WTC11 (cell line): ENCODE data around the gene LYG1. TPM values are rescaled to one million over a fixed set of nuclear protein-coding genes. Genes with fewer than 3 reads are reported as not detected.
A peak's percentile ranks its signal among the peaks of the same experiment; 100 is the strongest.

Source experiments
- AFF4 ChIP-seq: sonication (generic); formaldehyde crosslinking; IDR thresholded peaks from 2 replicates; pipeline ENCODE4 v1.8.1; 2023; ENCODE audit warnings: mild to moderate bottlenecking, missing genetic modification reagents, borderline replicate concordance
- ATF2 ChIP-seq: sonication (generic); formaldehyde crosslinking; IDR thresholded peaks from 2 replicates; pipeline ENCODE4 v1.8.1; 2022; ENCODE audit warnings: low read depth, missing genetic modification reagents, borderline replicate concordance
- CREM ChIP-seq: sonication (generic); formaldehyde crosslinking; IDR thresholded peaks from 2 replicates; pipeline ENCODE4 v1.8.1; 2022; ENCODE audit warnings: mild to moderate bottlenecking, missing genetic modification reagents, moderate library complexity
- E2F1 ChIP-seq: sonication (generic); formaldehyde crosslinking; IDR thresholded peaks from 2 replicates; pipeline ENCODE4 v1.8.0; 2022; ENCODE audit warnings: mild to moderate bottlenecking, missing genetic modification reagents
- HMGXB4 ChIP-seq: sonication (generic); formaldehyde crosslinking; IDR thresholded peaks from 2 replicates; pipeline ENCODE4 v1.8.1; 2023; ENCODE audit warnings: mild to moderate bottlenecking, moderate library complexity, missing genetic modification reagents
- IRF1 ChIP-seq: sonication (generic); formaldehyde crosslinking; IDR thresholded peaks from 2 replicates; pipeline ENCODE4 v1.8.0; 2023; ENCODE audit warnings: missing genetic modification reagents
- JAZF1 ChIP-seq: fragments of 250-450 bp; sonication (Bioruptor Pico); IDR thresholded peaks from 2 replicates; pipeline ENCODE4 v1.9.0; 2021; ENCODE audit warnings: moderate library complexity, mild to moderate bottlenecking, inconsistent platforms
- NR2C2 ChIP-seq: sonication (generic); formaldehyde crosslinking; IDR thresholded peaks from 2 replicates; pipeline ENCODE4 v1.8.0; 2022; ENCODE audit warnings: mild to moderate bottlenecking, missing genetic modification reagents
- NR3C1 ChIP-seq: sonication (generic); formaldehyde crosslinking; conservative IDR thresholded peaks from 2 replicates; pipeline ENCODE4 v1.8.1; 2023; ENCODE audit warnings: low read depth, mild to moderate bottlenecking, missing genetic modification reagents
- PRRX2 ChIP-seq: fragments of 250-450 bp; sonication (Bioruptor Pico); IDR thresholded peaks from 2 replicates; pipeline ENCODE4 v1.8.0; 2021; ENCODE audit warnings: mild to moderate bottlenecking
- SMAD4 ChIP-seq: sonication (generic); formaldehyde crosslinking; IDR thresholded peaks from 2 replicates; pipeline ENCODE4 v1.8.0; 2022; ENCODE audit warnings: mild to moderate bottlenecking, missing genetic modification reagents
- ZNF219 ChIP-seq: sonication (generic); formaldehyde crosslinking; IDR thresholded peaks from 2 replicates; pipeline ENCODE4 v1.8.0; 2023; ENCODE audit warnings: missing genetic modification reagents, mild to moderate bottlenecking, borderline replicate concordance
- ZNF425 ChIP-seq: fragments of 250-450 bp; sonication (Bioruptor Pico); conservative IDR thresholded peaks from 2 replicates; pipeline ENCODE4 v1.9.0; 2021; ENCODE audit warnings: mild to moderate bottlenecking
- ZNF671 ChIP-seq: fragments of 250-450 bp; sonication (Bioruptor Pico); IDR thresholded peaks from 2 replicates; pipeline ENCODE4 v1.8.0; 2021; ENCODE audit warnings: mild to moderate bottlenecking
- total RNA-seq: library from RNA; stranded (reverse); gene quantifications from 3 replicates; pipeline ENCODE4 v1.2.3, GENCODE V29; 2021
- TF ChIP-seq, protein P1 (sequence below): fragments of 200-600 bp; IDR thresholded peaks from 2 replicates; pipeline ENCODE4 v1.8.0; 2022; ENCODE audit warnings: antibody characterized with exemption
- TF ChIP-seq, protein P2 (sequence below): sonication (generic); formaldehyde crosslinking; IDR thresholded peaks from 2 replicates; pipeline ENCODE4 v1.8.1; 2022; ENCODE audit warnings: missing genetic modification reagents, borderline replicate concordance
- TF ChIP-seq, protein P3 (sequence below): sonication (generic); formaldehyde crosslinking; IDR thresholded peaks from 2 replicates; pipeline ENCODE4 v1.8.1; 2022; ENCODE audit warnings: mild to moderate bottlenecking, missing genetic modification reagents, moderate library complexity, borderline replicate concordance
- TF ChIP-seq, protein P4 (sequence below): sonication (generic); formaldehyde crosslinking; conservative IDR thresholded peaks from 2 replicates; pipeline ENCODE4 v1.8.1; 2022; ENCODE audit warnings: mild to moderate bottlenecking, missing genetic modification reagents
- TF ChIP-seq, protein P5 (sequence below): fragments of 250-450 bp; sonication (Bioruptor Pico); IDR thresholded peaks from 2 replicates; pipeline ENCODE4 v1.9.0; 2021; ENCODE audit warnings: moderate library complexity, mild to moderate bottlenecking, inconsistent platforms, borderline replicate concordance

LYG1 gene
- total RNA-seq, 1 experiment from 2014 or later, result 0.35 TPM

DNA sequence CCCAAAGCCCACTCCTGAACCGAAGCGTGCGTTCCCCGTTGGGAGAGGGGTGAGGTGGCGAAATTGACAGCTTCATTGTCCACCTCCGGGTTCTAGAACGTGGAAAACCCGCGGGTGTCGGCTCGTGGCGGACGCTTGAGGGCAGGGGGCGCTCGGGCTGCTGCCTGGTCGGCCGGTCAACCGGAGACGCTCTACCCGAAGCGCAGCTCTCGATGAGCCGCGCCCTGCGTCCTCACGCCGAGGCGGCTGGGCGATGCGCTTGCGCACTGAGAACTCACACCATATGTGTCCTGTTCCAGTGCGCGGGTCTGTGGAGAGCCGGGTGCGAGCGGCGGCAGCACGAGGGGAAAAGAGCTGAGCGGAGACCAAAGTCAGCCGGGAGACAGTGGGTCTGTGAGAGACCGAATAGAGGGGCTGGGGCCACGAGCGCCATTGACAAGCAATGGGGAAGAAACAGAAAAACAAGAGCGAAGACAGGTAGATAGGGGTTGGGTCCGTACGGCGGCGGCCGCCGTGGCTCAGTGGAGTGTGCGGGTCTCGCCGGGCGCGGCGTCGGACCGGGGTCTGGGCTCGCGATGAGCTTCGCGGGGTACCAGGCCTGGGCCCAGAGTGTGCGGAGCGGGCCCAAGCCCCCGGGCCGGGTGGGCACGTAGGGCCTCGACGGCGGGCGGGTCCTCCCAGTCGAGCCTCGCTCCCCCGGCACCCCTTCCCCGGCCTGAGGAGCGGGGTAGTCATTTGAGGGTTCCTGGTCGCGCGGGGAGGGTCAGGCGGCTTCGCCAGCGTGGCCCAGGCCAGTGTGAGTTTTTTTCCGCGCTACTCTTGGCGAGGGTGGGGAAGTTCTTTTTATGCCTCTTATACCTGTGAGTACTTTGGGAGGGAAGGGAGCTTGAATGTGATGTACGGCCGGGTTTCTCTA is 36.4 kb upstream of the LYG1 start, which contains the start of gene EIF5B (continued):
- TF ChIP-seq ZNF425 (CRISPR knock-in tag) (no peak), CREM (CRISPR knock-in tag) (0 out of 2 replicates have a peak, but pooled peaks have one; percentile 39), ATF2 (CRISPR knock-in tag) (no peak), ZNF671 (CRISPR knock-in tag) (no peak), JAZF1 (no peak), HMGXB4 (peak; percentile 95), E2F1 (CRISPR knock-in tag) (no peak), NR3C1 (no peak), SMAD4 (CRISPR knock-in tag) (no peak), ZNF219 (CRISPR knock-in tag) (no peak), PRRX2 (CRISPR knock-in tag) (no peak), NR2C2 (CRISPR knock-in tag) (no peak), AFF4 (no peak), IRF1 (CRISPR knock-in tag) (peak; percentile 85)
- TF ChIP-seq, protein P1, sequence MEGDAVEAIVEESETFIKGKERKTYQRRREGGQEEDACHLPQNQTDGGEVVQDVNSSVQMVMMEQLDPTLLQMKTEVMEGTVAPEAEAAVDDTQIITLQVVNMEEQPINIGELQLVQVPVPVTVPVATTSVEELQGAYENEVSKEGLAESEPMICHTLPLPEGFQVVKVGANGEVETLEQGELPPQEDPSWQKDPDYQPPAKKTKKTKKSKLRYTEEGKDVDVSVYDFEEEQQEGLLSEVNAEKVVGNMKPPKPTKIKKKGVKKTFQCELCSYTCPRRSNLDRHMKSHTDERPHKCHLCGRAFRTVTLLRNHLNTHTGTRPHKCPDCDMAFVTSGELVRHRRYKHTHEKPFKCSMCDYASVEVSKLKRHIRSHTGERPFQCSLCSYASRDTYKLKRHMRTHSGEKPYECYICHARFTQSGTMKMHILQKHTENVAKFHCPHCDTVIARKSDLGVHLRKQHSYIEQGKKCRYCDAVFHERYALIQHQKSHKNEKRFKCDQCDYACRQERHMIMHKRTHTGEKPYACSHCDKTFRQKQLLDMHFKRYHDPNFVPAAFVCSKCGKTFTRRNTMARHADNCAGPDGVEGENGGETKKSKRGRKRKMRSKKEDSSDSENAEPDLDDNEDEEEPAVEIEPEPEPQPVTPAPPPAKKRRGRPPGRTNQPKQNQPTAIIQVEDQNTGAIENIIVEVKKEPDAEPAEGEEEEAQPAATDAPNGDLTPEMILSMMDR, result no peak
- TF ChIP-seq, protein P2, sequence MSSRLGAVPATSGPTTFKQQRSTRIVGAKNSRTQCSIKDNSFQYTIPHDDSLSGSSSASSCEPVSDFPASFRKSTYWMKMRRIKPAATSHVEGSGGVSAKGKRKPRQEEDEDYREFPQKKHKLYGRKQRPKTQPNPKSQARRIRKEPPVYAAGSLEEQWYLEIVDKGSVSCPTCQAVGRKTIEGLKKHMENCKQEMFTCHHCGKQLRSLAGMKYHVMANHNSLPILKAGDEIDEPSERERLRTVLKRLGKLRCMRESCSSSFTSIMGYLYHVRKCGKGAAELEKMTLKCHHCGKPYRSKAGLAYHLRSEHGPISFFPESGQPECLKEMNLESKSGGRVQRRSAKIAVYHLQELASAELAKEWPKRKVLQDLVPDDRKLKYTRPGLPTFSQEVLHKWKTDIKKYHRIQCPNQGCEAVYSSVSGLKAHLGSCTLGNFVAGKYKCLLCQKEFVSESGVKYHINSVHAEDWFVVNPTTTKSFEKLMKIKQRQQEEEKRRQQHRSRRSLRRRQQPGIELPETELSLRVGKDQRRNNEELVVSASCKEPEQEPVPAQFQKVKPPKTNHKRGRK (CRISPR knock-in tag), result no peak
- TF ChIP-seq, protein P3, sequence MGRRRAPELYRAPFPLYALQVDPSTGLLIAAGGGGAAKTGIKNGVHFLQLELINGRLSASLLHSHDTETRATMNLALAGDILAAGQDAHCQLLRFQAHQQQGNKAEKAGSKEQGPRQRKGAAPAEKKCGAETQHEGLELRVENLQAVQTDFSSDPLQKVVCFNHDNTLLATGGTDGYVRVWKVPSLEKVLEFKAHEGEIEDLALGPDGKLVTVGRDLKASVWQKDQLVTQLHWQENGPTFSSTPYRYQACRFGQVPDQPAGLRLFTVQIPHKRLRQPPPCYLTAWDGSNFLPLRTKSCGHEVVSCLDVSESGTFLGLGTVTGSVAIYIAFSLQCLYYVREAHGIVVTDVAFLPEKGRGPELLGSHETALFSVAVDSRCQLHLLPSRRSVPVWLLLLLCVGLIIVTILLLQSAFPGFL (CRISPR knock-in tag), result peak; percentile 19; the same call in 1 of the 2 replicates
- TF ChIP-seq, protein P4, sequence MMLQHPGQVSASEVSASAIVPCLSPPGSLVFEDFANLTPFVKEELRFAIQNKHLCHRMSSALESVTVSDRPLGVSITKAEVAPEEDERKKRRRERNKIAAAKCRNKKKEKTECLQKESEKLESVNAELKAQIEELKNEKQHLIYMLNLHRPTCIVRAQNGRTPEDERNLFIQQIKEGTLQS (CRISPR knock-in tag), result no peak
- TF ChIP-seq, protein P5, sequence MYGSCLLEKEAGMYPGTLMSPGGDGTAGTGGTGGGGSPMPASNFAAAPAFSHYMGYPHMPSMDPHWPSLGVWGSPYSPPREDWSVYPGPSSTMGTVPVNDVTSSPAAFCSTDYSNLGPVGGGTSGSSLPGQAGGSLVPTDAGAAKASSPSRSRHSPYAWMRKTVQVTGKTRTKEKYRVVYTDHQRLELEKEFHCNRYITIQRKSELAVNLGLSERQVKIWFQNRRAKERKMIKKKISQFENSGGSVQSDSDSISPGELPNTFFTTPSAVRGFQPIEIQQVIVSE (CRISPR knock-in tag), result no peak
